GM18502 (cell line): ENCODE measurements around the gene FAM13B.
"Not testable (repeated sequence)": the region's sequence is repeated elsewhere in the genome, so short reads cannot be mapped to it uniquely, and the experiment has no call there.

Experiments used
- ATAC-seq: cut with Tn5 transposase; IDR thresholded peaks from one replicate; pipeline ENCODE4 v1.9.1; 2021; ENCODE audit warnings: mild to moderate bottlenecking; ENCODE audit not compliant: unreplicated experiment, poor library complexity

Gene FAM13B

DNA sequence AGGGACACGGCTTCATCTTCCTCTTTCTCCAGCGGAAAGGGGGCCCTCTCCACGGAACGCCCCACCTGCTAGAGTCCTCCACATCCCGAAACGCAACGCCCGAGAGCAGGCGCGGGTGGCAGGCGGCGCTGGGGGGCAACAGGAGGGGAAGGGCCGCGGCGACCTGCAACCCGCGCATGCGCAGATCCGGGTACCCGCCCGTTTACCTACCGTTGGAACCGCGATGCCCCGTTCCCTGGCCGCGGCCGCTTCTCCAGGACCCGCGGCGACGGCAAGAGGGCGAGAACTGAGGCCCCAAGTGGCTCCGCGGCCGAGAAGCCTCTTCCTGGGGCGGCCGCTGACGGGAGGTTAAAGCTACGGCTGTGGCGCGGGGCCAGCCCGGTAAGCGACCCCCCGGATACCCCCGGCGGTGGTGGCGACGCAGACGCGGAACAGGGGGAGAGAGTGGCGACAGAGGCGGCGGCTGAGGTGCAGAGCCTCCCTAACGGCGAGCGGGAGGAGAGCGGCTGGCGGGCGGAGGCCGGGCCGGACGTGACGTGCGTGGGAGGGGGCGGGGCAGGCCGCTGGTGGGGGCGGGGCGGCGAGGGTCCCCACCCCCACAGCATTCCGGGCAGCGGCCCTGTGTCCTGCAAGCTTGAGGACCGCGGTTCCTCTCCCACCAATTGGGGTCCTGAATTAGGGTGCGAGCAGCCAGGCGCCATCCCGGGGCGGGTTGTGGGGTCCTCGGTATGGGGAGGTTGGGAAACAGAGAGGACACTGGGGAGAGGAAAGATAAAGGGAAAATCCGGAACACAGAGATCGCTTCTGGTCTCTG, at the start of gene FAM13B:
Gene FAM13B, minus strand, starts transcription at position 508 of the 814 bp plus-strand sequence. CDS start 13,968 bp downstream, outside the sequence.
- peak; percentile 61 for ATAC-seq

DNA sequence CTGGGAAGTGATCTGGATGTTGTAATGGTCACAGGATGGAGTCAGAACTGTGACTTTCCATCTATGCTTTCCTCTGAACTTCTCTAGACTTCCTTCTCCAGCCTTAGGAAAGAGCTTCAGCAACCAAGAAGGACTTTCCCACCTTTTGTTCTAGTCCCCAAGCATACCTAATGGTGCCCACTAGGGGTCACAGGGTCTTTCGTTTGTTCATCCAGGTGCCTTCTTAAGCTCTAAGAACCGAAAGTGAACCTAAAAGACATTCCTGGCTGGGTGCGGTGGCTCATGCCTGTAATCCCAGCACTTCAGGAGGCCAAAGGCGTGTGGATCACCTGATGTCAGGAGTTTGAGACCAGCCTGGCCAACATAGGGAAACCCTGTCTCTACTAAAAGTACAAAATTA, 49.2 kb upstream of the FAM13B start:
- no peak for ATAC-seq

DNA sequence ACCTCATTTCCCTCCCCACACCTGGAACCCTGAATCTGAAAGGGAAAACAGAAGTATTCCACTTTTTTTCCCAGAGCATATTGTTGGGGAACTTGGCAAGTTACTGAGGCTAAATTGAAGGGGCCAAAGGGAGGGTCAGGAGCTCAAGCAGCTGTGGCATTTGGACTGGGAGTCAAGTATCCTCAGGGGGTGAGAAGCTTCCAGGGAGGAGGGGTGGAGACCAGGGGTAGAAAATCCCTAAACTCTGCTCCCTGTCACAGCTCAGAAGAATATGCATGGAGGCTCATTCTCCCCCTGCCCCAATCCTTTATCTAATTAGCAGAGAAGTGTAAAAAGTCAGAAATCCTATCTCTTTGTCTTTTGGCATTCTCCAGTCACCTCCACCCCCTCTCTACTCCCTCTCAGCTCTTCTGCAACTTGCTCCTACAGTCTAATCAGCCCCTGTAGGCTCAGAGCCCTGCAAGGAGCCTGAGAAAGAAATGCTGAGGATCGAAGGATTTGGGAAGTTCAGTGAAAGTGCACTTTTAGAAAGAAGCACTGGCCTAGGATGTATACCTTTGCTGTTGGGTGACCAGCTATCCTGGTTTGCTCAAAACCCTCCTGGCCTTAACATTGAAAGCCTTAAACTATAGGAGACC, 45.2 kb upstream of the FAM13B start:
- ATAC-seq = no peak

DNA sequence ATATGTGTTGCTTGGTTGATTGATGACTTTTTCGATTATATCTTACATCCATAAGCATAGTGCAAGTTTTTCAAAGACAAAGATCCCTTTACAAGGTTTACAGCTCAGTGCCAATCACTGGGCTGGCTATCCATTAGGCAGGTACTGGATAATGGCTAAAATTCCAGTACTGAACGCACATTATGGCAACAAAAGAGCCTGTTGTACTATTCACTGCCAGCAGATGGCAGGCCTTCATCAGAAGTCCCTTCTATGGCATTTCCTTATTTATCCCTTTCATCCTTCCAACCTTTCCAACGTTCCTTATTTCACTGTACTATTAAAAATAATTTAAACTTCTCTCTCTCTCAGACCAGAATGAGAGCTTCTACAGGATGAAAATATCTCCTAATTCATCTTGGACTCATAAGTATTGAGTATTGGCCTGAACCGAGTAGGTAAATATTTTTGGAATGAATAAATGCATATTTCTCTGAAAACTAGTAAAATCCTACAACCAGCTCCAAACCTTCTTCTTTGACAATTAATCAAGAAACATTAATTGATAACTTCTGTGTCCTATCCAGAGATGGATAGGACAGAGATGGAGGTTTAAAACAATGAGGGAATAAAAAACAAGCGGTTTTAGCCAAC, 44.3 kb upstream of the FAM13B start:
- no peak for ATAC-seq

DNA sequence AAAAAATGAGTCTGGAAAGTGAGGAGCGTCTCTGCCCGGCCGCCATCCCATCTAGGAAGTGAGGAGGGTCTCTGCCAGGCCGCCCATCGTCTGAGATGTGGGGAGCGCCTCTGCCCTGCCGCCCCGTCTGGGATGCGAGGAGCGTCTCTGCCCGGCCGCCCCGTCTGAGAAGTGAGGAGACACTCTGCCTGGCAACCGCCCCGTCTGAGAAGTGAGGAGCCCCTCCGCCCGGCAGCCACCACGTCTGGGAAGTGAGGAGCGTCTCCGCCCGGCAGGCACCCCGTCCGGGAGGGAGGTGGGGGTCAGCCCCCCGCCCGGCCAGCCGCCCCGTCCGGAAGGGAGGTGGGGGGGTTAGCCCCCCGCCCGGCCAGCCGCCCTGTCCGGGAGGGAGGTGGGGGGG, 37.1 kb upstream of the FAM13B start:
- ATAC-seq = not testable (repeated sequence)

DNA sequence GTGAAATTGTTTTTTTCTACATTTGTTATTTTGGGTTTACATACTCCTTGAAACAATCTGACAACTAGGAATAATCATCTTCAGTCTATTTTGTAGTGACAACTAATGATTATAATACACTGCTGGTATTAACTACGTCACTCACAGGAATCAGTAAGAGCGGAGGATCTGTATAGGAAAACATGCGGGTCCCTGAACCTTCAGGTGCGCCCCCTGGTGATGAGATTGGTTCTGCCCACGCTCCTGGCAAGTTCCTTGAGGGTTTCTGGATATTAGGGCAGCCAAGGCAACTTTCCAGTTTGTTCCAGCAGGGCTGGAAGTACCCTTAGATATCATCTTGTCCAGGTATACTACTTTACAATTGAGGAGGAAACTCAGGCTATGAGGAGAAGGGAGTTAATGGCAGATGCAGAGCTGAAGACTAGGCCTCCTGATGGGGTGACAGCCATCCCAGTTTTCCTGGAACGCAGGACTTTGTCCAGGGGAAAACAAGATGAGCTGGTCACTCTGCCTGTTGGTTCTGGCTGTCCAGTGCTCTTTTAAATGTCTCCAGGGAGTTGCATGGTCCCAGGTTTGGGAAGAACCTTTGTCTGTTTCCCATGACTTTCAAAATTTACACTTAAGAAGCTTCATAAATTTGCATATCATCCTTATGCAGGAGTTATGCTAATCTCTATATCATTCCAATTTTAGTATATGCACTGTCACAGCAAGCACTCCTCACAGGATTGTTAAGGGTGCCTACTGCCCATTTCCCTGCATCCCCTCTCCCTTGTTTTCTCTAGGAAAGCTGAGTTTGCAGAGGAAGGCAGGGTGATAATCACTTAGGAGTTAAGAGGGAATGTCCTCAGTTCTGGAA, 36.1 kb upstream of the FAM13B start:
- no peak for ATAC-seq

DNA sequence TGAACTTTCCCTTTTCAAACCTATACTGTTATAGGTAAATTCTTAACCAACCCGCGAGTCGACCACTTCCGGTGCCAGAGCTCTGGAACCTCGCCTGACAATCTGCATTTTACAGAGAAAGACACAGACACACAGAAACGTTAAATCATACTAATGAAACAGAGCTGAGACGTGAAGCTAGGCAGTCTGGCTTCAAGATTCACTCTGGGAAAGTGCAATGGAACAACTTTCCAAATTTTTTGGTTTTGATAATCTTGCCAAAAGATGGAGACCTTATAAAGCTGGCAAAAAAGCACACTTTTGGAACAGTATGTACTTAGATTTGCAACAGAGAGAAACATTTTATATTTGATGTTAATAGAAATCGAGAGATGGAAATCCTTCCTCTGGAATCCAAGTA, 35.1 kb upstream of the FAM13B start:
- no peak for ATAC-seq

DNA sequence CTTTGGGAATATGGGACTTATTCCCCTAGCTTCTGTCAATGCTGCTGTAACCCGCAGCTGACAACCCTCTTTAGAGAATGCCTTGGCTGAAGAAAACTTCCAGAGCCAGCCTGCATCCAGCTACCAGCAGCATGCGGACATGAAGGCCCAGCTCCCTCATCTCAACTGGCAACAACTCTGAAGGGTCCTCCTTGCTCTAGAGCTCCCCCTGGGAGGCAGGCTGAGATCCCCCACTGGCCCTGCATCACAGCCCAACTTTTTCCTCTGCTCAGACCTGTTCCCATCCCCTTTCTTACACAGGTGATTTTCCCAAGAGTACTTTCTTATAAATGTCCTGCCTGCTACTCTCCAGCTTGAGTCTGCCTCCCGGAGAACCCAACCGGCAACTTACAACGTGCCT, 32.2 kb upstream of the FAM13B start:
- no peak for ATAC-seq

DNA sequence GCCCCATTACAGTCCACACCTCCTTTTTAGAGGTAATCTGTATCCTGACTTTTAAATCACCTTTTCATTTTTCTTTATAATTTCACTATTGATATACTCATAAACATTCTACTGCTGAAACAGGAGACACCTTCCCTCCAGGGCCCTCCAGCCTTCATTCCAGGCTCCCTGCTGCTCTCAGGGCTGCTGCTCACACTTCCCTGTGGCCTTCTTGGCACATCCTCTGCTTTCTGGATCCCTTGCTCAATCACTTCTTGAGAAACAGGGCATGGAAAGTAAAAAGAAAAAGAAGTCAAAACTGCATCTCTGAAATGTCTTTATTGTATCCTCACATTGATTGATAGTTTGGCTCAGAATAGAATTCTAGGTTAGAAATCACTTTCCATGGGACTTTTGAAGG, 31.6 kb upstream of the FAM13B start:
- ATAC-seq = no peak

DNA sequence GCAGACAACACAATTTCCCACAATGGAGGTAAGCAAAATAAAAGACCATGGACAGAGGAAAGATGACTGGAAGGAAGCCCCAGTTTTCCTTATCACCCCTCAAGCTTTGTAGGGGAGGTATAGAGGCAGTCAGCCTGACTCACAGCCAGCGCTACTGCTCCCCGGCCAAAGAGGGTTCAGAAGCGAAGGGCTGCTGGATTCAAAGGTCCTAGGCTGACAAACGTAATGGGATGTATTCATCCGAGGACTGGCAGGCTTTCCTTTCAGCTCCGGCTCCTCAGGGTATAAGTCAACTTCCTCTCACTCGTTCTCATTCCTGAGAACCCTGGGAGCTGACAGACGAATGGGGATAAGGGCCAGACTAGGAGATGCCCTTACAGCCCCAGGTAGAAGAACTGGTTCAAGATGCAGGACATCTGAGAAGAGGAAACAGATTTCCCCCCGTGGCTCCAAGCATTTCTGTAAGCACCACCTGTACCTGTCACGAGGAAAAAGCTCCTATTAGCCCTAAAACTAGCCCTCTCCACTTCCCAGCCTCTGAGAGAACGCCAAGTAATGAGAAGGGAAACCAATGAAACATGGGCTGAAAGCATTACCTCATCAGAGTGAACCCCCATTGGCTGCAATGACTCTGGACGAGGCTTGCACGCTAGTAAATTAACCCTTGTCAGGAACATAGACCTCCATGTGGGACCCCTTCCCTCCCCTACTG, 22.1 kb upstream of the FAM13B start:
- ATAC-seq = no peak

DNA sequence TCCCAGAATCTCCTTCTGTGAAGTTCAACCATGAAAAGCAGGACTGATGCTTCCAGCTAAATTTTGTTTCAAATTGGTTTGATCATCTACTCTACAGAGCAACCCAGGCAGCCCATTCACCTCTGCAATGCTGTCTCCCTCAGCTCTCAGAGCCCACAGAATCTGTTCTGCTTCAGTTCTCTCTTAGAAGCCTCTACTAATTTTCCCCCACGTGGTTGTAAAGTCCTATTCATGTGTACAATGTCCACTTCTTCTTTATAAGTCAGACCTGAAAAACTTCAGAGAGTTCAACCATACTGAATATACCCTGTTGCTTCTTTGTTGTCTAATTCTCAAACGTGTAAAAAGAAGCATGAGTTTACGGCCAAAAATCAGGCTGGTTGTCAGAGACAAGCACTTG, 21.3 kb upstream of the FAM13B start:
- no peak for ATAC-seq

DNA sequence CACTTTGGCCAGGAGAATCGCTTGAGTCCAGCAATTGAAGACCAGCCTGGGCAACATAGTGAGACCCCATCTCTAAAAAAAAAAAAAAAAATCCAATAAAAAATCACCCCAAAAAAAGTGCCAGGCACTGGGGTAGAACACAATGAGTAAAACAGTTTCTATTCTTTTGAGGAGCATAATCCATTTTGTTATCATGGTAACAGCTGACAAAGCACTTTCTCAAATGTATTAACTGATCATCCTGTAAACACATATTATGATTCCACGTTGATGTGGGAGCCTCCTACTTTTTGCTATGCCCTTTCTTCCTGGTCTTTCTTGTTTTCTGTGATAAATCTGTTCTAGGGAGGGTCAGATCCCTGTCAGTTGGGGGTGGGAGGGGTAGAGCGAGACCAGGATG, 20.7 kb upstream of the FAM13B start:
- ATAC-seq = no peak

DNA sequence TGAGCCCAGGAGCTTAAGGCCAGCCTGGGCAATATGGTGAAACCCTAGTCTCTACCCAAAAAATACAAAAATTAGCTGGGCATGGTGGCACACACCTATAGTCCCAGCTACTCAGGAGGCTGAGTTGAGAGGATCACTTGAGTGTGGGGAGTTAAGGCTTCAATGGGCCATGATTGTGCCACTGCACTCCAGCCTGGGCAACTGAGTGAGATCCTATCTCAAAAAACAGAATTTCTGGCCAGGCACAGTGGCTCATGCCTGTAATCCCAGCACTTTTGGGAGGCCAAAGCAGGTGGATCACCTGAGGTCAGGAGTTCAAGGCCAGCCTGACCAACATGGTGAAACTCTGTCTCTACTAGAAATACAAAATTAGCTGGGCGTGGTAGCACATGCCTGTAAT, 19.8 kb upstream of the FAM13B start:
- not testable (repeated sequence) for ATAC-seq

DNA sequence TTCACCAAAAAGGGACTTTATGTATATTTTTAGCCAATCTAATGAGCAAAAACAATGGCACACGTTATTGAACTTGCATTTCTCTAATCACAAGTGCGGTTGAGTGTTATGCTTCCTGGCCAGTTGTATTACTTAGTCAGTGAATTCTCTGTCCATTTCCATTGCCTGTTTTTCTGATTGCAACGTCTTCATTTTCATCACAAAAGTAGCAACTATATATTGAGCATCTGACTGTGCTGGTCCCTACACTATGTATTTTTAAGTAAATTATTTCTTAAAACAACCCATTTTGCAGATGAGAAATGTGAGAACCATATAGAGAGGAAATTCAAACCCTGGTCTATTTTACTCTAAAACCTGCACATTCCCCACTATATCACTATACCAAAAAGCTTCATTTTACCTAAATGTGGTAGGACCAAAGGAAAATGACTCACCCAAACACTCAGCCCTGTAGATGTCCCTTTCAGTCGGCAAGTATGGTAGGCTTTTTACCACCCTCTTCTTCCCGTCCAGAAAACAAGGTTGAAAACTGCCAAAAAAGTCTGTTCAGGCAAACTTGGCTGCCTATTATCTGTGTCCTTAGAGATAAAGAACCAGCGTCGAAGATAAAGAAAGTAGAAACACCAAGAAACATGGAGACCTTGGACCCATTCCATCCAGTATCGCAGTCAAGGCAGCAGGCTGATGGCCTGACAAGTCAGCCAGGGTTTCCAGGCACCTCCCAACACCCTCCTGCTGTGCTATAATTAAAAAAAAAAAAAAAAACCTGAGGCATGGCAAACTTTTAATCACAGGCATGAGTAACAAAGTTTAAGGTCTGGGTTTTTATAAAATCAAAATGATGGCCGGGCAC, 18.8 kb upstream of the FAM13B start:
- no peak for ATAC-seq

DNA sequence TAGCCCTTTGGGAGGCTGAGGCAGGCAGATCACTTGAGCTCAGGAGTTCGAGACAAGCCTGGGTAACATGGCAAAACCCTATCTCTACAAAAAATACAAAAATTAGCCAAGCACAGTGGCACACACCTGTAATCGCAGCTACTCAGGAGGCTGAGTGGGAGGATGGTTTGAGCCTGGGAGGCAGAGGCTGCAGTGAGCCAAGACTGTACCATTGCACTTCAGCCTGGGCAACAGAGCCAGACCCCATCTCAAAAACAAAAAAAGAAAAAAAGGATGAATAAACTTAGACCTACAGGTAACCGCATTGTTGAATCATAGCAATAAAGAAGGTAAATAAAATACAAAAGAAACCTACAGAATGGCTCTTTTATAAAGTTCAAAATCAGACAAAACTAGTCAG, 12.4 kb upstream of the FAM13B start:
- not testable (repeated sequence) for ATAC-seq

DNA sequence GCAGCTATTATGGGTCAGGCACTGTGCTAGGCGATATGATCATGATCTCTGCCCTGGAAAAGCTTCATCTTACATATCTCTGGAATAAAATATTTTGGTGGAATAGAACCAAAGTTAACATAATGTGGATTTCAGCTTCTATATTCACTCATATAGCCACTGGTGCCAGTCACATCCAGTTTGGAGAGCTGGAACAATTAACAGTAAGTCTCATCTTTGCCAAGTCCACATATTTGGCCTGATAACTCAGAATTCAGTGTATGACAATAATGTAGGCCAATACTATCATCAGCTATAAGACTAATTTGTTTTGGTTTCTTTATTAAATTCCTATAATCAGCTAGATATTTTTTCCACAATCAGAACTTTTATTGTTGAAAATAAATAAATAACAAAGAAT, 5.9 kb upstream of the FAM13B start:
- no peak for ATAC-seq

DNA sequence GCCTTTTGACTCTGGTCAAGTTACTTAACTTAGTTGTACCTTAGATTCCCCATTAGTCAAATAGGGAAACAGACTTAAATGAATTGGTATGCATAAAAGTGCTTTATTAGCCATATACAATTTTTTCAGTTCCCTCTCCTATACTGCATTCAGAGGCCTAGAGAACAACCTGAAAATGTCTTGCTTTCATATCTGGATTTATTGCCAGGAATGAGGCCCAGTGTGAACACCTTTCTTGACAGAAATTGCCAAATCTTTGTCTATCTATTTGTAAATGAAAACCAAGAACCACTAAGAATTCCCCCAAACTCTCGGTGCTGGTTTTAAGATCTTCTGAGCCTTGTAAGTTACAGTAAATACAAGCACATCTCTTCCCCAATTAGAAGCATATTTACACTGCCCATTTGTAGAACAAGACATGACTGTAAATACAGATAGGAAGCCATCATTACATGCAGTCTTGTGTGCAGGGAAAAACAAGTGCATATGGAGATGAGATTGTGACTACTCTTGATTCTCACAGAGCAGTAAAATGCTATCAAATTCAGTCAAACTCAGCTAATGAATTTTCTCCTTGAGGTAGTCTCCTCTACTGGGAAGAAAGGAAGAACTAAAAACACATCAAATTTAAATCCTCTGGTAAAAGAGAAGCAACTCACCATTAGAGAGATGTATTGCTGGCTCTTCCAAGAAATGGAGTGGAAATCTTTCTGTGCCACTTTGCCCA, 5.2 kb upstream of the FAM13B start:
- ATAC-seq = no peak

DNA sequence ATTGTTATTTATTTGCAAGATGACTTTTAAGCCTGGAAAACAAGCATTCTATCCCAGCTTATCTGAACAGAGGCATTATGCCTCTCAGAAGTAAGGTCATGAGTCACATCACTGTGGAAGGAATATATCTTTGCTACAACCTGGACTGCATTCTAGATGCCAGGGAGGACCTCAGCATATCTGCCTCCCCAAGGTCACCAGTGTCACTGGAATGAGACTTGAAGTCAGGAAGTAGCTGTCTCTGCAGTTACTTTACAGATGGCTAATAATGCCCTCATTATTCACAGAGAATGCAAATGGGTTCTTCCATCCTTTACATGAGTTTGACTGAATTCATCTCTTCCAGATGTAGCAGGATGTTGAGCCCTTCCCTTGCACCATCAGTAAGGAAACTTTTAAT, 4.4 kb upstream of the FAM13B start:
- no peak for ATAC-seq
